Hepatocyte (in vitro differentiated cells): ENCODE measurements around the gene GBP7. TPM values are rescaled to one million over a fixed set of nuclear protein-coding genes. Genes with fewer than 3 reads are reported as not detected.

ENCODE experiments used
- DNase-seq: peaks from one replicate; pipeline ENCODE4 v3.0.0-alpha.2; 2016; ENCODE audit warnings: low spot score
- H2AFZ ChIP-seq: fragments of 200-600 bp; sonication (generic); 2 replicates; pipeline ENCODE4 v1.6.0; 2016; ENCODE audit warnings: antibody characterized with exemption, mild to moderate bottlenecking
- H3K27ac ChIP-seq: fragments of 200-600 bp; sonication (generic); 2 replicates; pipeline ENCODE4 v1.5.1; 2016; ENCODE audit warnings: mild to moderate bottlenecking
- H3K27me3 ChIP-seq: fragments of 200-600 bp; sonication (generic); 2 replicates; pipeline ENCODE4 v1.6.1; 2016
- H3K36me3 ChIP-seq: fragments of 200-600 bp; sonication (generic); replicated peaks from 2 replicates; pipeline ENCODE4 v1.5.1; 2016; ENCODE audit warnings: low read depth; ENCODE audit not compliant: insufficient read depth
- H3K4me1 ChIP-seq: fragments of 200-600 bp; sonication (generic); 2 replicates; pipeline ENCODE4 v1.5.1; 2016; ENCODE audit warnings: mild to moderate bottlenecking, moderate library complexity; ENCODE audit not compliant: insufficient read depth
- H3K4me2 ChIP-seq: fragments of 200-600 bp; sonication (generic); 2 replicates; pipeline ENCODE4 v1.6.0; 2016
- H3K4me3 ChIP-seq: fragments of 200-600 bp; sonication (generic); 2 replicates; pipeline ENCODE4 v1.5.1; 2016; ENCODE audit warnings: mild to moderate bottlenecking
- H3K79me2 ChIP-seq: fragments of 200-600 bp; sonication (generic); 2 replicates; pipeline ENCODE4 v1.6.0; 2017; ENCODE audit warnings: mild to moderate bottlenecking
- H3K9me2 ChIP-seq: fragments of 200-600 bp; sonication (generic); replicated peaks from 2 replicates; pipeline ENCODE4 v1.6.0; 2017; ENCODE audit warnings: mild to moderate bottlenecking; ENCODE audit not compliant: insufficient read depth
- H3K9me3 ChIP-seq: fragments of 200-600 bp; sonication (generic); 2 replicates; pipeline ENCODE4 v1.5.1; 2016; ENCODE audit warnings: low read depth, mild to moderate bottlenecking
- H4K20me1 ChIP-seq: fragments of 200-600 bp; sonication (generic); 2 replicates; pipeline ENCODE4 v1.6.0; 2016; ENCODE audit warnings: mild to moderate bottlenecking; ENCODE audit not compliant: insufficient read depth, poor library complexity, severe bottlenecking
- EZH2 ChIP-seq: fragments of 200-600 bp; sonication (generic); IDR thresholded peaks from 2 replicates; pipeline ENCODE4 v1.6.1; 2016; ENCODE audit warnings: antibody characterized with exemption, mild to moderate bottlenecking, borderline replicate concordance
- EZH2phosphoT487 ChIP-seq: fragments of 200-600 bp; sonication (generic); IDR thresholded peaks from one replicate; pipeline ENCODE4 v1.6.1; 2018; ENCODE audit warnings: antibody characterized with exemption, mild to moderate bottlenecking, low read depth, moderate library complexity; ENCODE audit not compliant: unreplicated experiment, severe bottlenecking
- WGBS: methylation state at CpG from one replicate; pipeline ENCODE4 v1.1.6; 2016; ENCODE audit warnings: low lambda C conversion rate; ENCODE audit errors: missing lambda C conversion rate; 5-methylcytosine and 5-hydroxymethylcytosine counted together
- polyA plus RNA-seq: library from polyadenylated mRNA; unstranded; fragments of >200 nt; fragmentation: Nextera tagmentation; extraction: Ambion mirVana; gene quantifications from 2 replicates; pipeline ENCODE4 v1.2.1, GENCODE V29; 2016
- total RNA-seq: library from RNA; depleted of rRNA; stranded (reverse); fragments of >200 nt; gene quantifications from 2 replicates; pipeline ENCODE4 v1.2.3, GENCODE V29; 2014
- TF ChIP-seq, protein P1 (sequence below): fragments of 200-600 bp; sonication (generic); IDR thresholded peaks from 2 replicates; pipeline ENCODE4 v1.5.1; 2016; ENCODE audit warnings: antibody characterized with exemption, mild to moderate bottlenecking; ENCODE audit not compliant: poor library complexity

The GBP7 gene
- total and polyA plus RNA-seq, 2 experiments from 2014 or later, result 0.27 to 0.63 TPM

- Histone ChIP-seq H3K4me3 (no peak overlapping the region), H3K9me2 (no peaks in the 10 kb centered on the region), H3K27ac (no peak overlapping the region), H3K9me3 (no peaks in the 10 kb centered on the region), H3K4me2 (peak overlapping the region; percentile 25), H3K4me1 (no peaks in the 10 kb centered on the region), H4K20me1 (no peaks in the 10 kb centered on the region), H3K27me3 (no peaks in the 10 kb centered on the region), H2AFZ (no peak overlapping the region), H3K36me3 (no peaks in the 10 kb centered on the region), H3K79me2 (no peaks in the 10 kb centered on the region)
- 62% methylated on average over 3 of the region's 3 CpGs for WGBS
- no peak for TF ChIP-seq EZH2
- TF ChIP-seq, protein P1, sequence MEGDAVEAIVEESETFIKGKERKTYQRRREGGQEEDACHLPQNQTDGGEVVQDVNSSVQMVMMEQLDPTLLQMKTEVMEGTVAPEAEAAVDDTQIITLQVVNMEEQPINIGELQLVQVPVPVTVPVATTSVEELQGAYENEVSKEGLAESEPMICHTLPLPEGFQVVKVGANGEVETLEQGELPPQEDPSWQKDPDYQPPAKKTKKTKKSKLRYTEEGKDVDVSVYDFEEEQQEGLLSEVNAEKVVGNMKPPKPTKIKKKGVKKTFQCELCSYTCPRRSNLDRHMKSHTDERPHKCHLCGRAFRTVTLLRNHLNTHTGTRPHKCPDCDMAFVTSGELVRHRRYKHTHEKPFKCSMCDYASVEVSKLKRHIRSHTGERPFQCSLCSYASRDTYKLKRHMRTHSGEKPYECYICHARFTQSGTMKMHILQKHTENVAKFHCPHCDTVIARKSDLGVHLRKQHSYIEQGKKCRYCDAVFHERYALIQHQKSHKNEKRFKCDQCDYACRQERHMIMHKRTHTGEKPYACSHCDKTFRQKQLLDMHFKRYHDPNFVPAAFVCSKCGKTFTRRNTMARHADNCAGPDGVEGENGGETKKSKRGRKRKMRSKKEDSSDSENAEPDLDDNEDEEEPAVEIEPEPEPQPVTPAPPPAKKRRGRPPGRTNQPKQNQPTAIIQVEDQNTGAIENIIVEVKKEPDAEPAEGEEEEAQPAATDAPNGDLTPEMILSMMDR, result no peak
- DNase-seq, result no peak
These were observed 27.8 kb downstream of the GBP7 start for GRCh38 chr1:89147678-89148658.

DNA sequence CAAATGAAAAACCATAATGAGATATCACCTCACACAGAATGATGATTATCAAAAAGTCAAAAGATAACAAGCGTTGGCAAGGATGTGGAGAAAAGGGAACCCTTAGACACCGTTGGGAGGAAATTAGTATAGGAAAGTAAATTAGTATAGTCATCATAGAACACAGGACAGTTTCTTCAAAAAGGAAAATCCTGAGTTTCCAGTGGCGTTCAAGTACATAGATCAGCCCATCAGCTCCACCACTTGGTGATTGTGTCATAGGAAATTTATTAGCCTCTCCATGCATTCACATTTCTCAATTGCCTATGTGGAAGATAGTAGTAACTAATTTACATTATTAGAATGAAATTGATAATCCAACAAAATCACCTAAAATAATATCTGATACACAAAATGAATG lies 29.1 kb downstream of the GBP7 start:
- no peaks in the 10 kb centered on the region for H3K27me3 ChIP-seq
- no peaks in the 10 kb centered on the region for H3K9me3 ChIP-seq
- H3K36me3 ChIP-seq, result no peaks in the 10 kb centered on the region
- no peaks in the 10 kb centered on the region for H3K4me1 ChIP-seq
- DNase-seq, result no peak
- TF ChIP-seq EZH2, result no peak
- TF ChIP-seq EZH2phosphoT487, result no peak
- TF ChIP-seq, protein P1, result no peak
- H3K4me2 ChIP-seq, result no peak overlapping the region
- no peaks in the 10 kb centered on the region for H4K20me1 ChIP-seq
- WGBS, result 82% methylated on average over 3 of the region's 3 CpGs
- H3K9me2 ChIP-seq, result no peaks in the 10 kb centered on the region
- H2AFZ ChIP-seq, result no peak overlapping the region
- H3K4me3 ChIP-seq, result no peak overlapping the region
- H3K27ac ChIP-seq, result no peak overlapping the region
- H3K79me2 ChIP-seq, result no peaks in the 10 kb centered on the region

DNA sequence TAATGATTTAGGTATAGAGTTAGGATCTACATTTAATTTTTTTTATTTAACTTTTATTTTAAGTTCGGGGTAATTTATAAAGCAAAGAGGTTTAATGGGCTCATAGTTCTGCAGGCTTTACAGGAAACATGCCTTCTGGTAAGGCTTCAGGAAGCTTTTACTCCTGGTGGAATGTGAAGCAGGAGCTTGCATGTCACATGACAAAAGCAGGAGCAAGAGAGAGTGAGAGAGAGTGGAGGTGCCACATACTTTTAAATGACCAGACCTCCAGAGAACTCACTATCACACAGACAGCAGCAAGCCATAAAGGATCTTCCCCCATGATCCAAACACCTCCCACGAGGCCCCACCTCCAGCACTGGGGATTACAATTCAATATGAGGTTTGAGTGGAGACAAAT lies 32.3 kb downstream of the GBP7 start:
- no peaks in the 10 kb centered on the region for H3K4me1 ChIP-seq
- no peak overlapping the region for H2AFZ ChIP-seq
- no peaks in the 10 kb centered on the region for H3K79me2 ChIP-seq
- TF ChIP-seq, protein P1, result no peak
- TF ChIP-seq EZH2phosphoT487 (no peak), EZH2 (no peak)
- no peak overlapping the region for H3K27ac ChIP-seq
- no peak overlapping the region for H3K4me2 ChIP-seq
- H3K9me2 ChIP-seq, result no peaks in the 10 kb centered on the region
- no peaks in the 10 kb centered on the region for H4K20me1 ChIP-seq
- H3K36me3 ChIP-seq, result no peaks in the 10 kb centered on the region
- no peak for DNase-seq
- 78% methylated on average over 2 of the region's 2 CpGs for WGBS
- H3K27me3 ChIP-seq, result no peaks in the 10 kb centered on the region
- H3K9me3 ChIP-seq, result no peaks in the 10 kb centered on the region
- no peak overlapping the region for H3K4me3 ChIP-seq
